Aorta (tissue), 5 donors: ENCODE data around the gene PHPT1. TPM values are rescaled to one million over a fixed set of nuclear protein-coding genes. Genes with fewer than 3 reads are reported as not detected.

Source experiments
- ATAC-seq: fragments of 200-7000 bp; cut with Tn5 transposase; one replicate; pipeline ENCODE4 v1.9.1; 2022; ENCODE audit warnings: moderate library complexity; ENCODE audit not compliant: low FRiP score
- DNase-seq, 2 donors: peaks; one replicate each; pipeline ENCODE4 v3.0.0-alpha.2; 2020
- H3K27ac ChIP-seq, 2 donors: one replicate each; pipeline ENCODE4 v1.5.1; 2013; ENCODE audit warnings: low read length in 2 of 2, mild to moderate bottlenecking in 2 of 2, moderate library complexity in 2 of 2, control low read depth in 1 of 2, inconsistent platforms in 1 of 2, low read depth in 1 of 2
- H3K27me3 ChIP-seq, 2 donors: one replicate each; pipeline ENCODE4 v1.6.1; 2013; ENCODE audit warnings: control low read depth in 1 of 2, low read length in 1 of 2, mild to moderate bottlenecking in 1 of 2, moderate library complexity in 1 of 2; ENCODE audit not compliant: insufficient read depth in 2 of 2, control insufficient read depth in 1 of 2
- H3K36me3 ChIP-seq, 2 donors: one replicate each; pipeline ENCODE4 v1.6.1; 2013; ENCODE audit warnings: control low read depth in 1 of 2, low read length in 1 of 2, mild to moderate bottlenecking in 1 of 2; ENCODE audit not compliant: insufficient read depth in 2 of 2, control insufficient read depth in 1 of 2
- H3K4me1 ChIP-seq, 2 donors: one replicate each; pipeline ENCODE4 v1.6.1; 2013; ENCODE audit warnings: low read length in 2 of 2, control low read depth in 1 of 2, mild to moderate bottlenecking in 1 of 2, moderate library complexity in 1 of 2; ENCODE audit not compliant: insufficient read depth in 2 of 2, control insufficient read depth in 1 of 2
- H3K4me3 ChIP-seq, 2 donors: one replicate each; pipeline ENCODE4 v1.5.1; 2013; ENCODE audit warnings: low read length in 2 of 2, control low read depth in 1 of 2, mild to moderate bottlenecking in 1 of 2
- H3K9me3 ChIP-seq: one replicate; pipeline ENCODE4 v1.6.1; 2013; ENCODE audit warnings: mild to moderate bottlenecking, low read length; ENCODE audit not compliant: control insufficient read depth
- WGBS, 2 donors: extraction: QIAGEN DNeasy Blood & Tissue Kit; methylation state at CpG; one replicate each; pipeline ENCODE4 v1.1.7; 2013; 5-methylcytosine and 5-hydroxymethylcytosine counted together
- intact Hi-C, 2 donors: fragments of 100-400 bp; cut with DNase I; formaldehyde crosslinking; loops; one replicate each; pipeline versions ENCODE4 v1.14.2 to v1.15.0; 2022
- microRNA-seq, 2 donors: library from miRNA; unstranded; fragments of <30 nt; microRNA quantifications; one replicate each; pipeline ENCODE4 v1.2.0, GENCODE V29; 2020
- polyA plus RNA-seq, 2 donors: library from polyadenylated mRNA; stranded (reverse); fragments of 200-250 nt; gene quantifications; one replicate each; pipeline ENCODE4 v1.2.3, GENCODE V29; 2013
- total RNA-seq, 2 donors: library from RNA; stranded (reverse); fragmentation: NEBNext Ultra II Directional; extraction: Animal tissue kit (Norgen Biotek cat#: 25700); gene quantifications; one replicate each; pipeline ENCODE4 v1.2.1, GENCODE V29; 2021
- donor health status: healthy with polysubstance abuse.
- donor health status: Bipolar disorder and iron deficiency.
- donor health status: DM: no; HTN: no; CAD: no.
- donor health status: DM: no; HTN: no; CAD: no.
- donor health status: DM: yes; HTN: yes; CAD: no.

PHPT1 gene
- total and polyA plus RNA-seq, 4 donors: 65.6 to 165 (median 106) TPM

GRCh38 chr9:136898483-136899100 lies 49.4 kb downstream of the PHPT1 start:
- H3K27me3 ChIP-seq: no peaks in the 10 kb centered on the region
- no peak overlapping the region for H3K4me3 ChIP-seq
- peaks cover 0 to 2% of the 10 kb centered on the region in 2 donors for H3K36me3 ChIP-seq
- no peaks in the 10 kb centered on the region for H3K9me3 ChIP-seq
- intact Hi-C loops: no loop called here
- no peak overlapping the region for H3K27ac ChIP-seq
- DNase-seq (no peak), ATAC-seq (no peak)
- H3K4me1 ChIP-seq: no peaks in the 10 kb centered on the region
- WGBS, 2 donors: 90 to 92% methylated on average over 21 of the region's 21 CpGs

GRCh38 chr9:136899196-136899595 lies 50.0 kb downstream of the PHPT1 start:
- H3K4me1 ChIP-seq: no peaks in the 10 kb centered on the region
- intact Hi-C loops: no loop called here
- H3K4me3 ChIP-seq: no peak overlapping the region
- H3K9me3 ChIP-seq: no peaks in the 10 kb centered on the region
- H3K27ac ChIP-seq: no peak overlapping the region
- H3K27me3 ChIP-seq: no peaks in the 10 kb centered on the region
- 21 to 43% methylated on average over 9 of the region's 9 CpGs for WGBS, 2 donors
- ATAC-seq: no peak
- H3K36me3 ChIP-seq: peaks cover 0 to 2% of the 10 kb centered on the region in 2 donors
- DNase-seq: no peak

GRCh38 chr9:136900556-136900955 lies 51.3 kb downstream of the PHPT1 start:
- Histone ChIP-seq H3K4me3 (no peak overlapping the region), H3K27me3 (no peaks in the 10 kb centered on the region), H3K4me1 (no peaks in the 10 kb centered on the region), H3K9me3 (no peaks in the 10 kb centered on the region), H3K36me3 (peaks cover 0 to 2% of the 10 kb centered on the region in 2 donors), H3K27ac (no peak overlapping the region)
- WGBS, 2 donors: 93 to 94% methylated on average over 10 of the region's 10 CpGs
- intact Hi-C loops: no loop called here
- no peak for DNase-seq
- ATAC-seq: no peak

Small RNAs within 50 kb of the gene (microRNA-seq; reads per million reads assigned to microRNA genes)
- 0 reads per million in 2 donors for gene MIR4292
- gene MIR4479: 0 reads per million in 2 donors

Other genes with a start within 250 kb of the PHPT1 start
- 100 to 1,000 TPM in 1 of 2 donors, 10 to 100 TPM in 1; 78.6 to 308 TPM for gene EGFL7, start 186.5 kb upstream of the PHPT1 start, total RNA-seq
- gene EGFL7, start 186.5 kb upstream of the PHPT1 start, polyA plus RNA-seq: 10 to 100 TPM; 13.1 to 32.0 TPM
- gene AGPAT2, start 162.0 kb upstream of the PHPT1 start, total RNA-seq: 10 to 100 TPM; 26.9 to 31.5 TPM
- 10 to 100 TPM; 49.5 to 64.9 TPM for gene AGPAT2, start 162.0 kb upstream of the PHPT1 start, polyA plus RNA-seq
- gene DIPK1B, start 136.8 kb upstream of the PHPT1 start, total RNA-seq: 10 to 100 TPM in 1 of 2 donors, 1 to 10 TPM in 1; 7.3 to 13.6 TPM
- 1 to 10 TPM; 1.1 to 4.8 TPM for gene DIPK1B, start 136.8 kb upstream of the PHPT1 start, polyA plus RNA-seq
- 10 to 100 TPM; 11.4 to 13.4 TPM for gene LCN10, start 106.5 kb upstream of the PHPT1 start, total RNA-seq
- gene LCN10, start 106.5 kb upstream of the PHPT1 start, polyA plus RNA-seq: 1 to 10 TPM in 1 of 2 donors, under 1 TPM in 1; 0.25 to 2.1 TPM
- gene LCN6, start 100.9 kb upstream of the PHPT1 start, total RNA-seq: 10 to 100 TPM; 17.4 to 24.2 TPM
- gene LCN6, start 100.9 kb upstream of the PHPT1 start, polyA plus RNA-seq: 1 to 10 TPM in 1 of 2 donors, not detected in 1; 2.5 TPM
- gene LCN8, start 91.2 kb upstream of the PHPT1 start, total RNA-seq: not detected
- under 1 TPM in 1 of 2 donors, not detected in 1; 0.10 TPM for gene LCN8, start 91.2 kb upstream of the PHPT1 start, polyA plus RNA-seq
- not detected for gene LCN15, start 84.9 kb upstream of the PHPT1 start, total RNA-seq
- under 1 TPM in 1 of 2 donors, not detected in 1; 0.88 TPM for gene LCN15, start 84.9 kb upstream of the PHPT1 start, polyA plus RNA-seq
- 10 to 100 TPM; 26.6 to 27.0 TPM for gene TMEM141, start 58.1 kb upstream of the PHPT1 start, total RNA-seq
- 10 to 100 TPM; 57.0 to 95.8 TPM for gene TMEM141, start 58.1 kb upstream of the PHPT1 start, polyA plus RNA-seq
- gene CCDC183, start 53.1 kb upstream of the PHPT1 start, total RNA-seq: under 1 TPM; 0.45 to 0.58 TPM
- gene CCDC183, start 53.1 kb upstream of the PHPT1 start, polyA plus RNA-seq: under 1 TPM; 0.46 to 0.50 TPM
- 10 to 100 TPM; 47.2 to 52.0 TPM for gene RABL6, start 41.5 kb upstream of the PHPT1 start, total RNA-seq
- 10 to 100 TPM; 31.3 to 76.1 TPM for gene RABL6, start 41.5 kb upstream of the PHPT1 start, polyA plus RNA-seq
- 1 to 10 TPM; 6.1 to 6.2 TPM for gene AJM1, start 6.9 kb upstream of the PHPT1 start, total RNA-seq
- 10 to 100 TPM in 1 of 2 donors, under 1 TPM in 1; 0.63 to 26.9 TPM for gene AJM1, start 6.9 kb upstream of the PHPT1 start, polyA plus RNA-seq
- 1 to 10 TPM; 2.4 to 5.0 TPM for gene MAMDC4, start 2.9 kb downstream of the PHPT1 start, total RNA-seq
- 10 to 100 TPM in 1 of 2 donors, 1 to 10 TPM in 1; 2.6 to 19.0 TPM for gene MAMDC4, start 2.9 kb downstream of the PHPT1 start, polyA plus RNA-seq
- gene EDF1, start 16.9 kb downstream of the PHPT1 start, total RNA-seq: 100 to 1,000 TPM; 193 to 223 TPM
- gene EDF1, start 16.9 kb downstream of the PHPT1 start, polyA plus RNA-seq: 100 to 1,000 TPM; 421 to 505 TPM
- 10 to 100 TPM in 1 of 2 donors, 1 to 10 TPM in 1; 9.1 to 22.1 TPM for gene TRAF2, start 37.1 kb downstream of the PHPT1 start, total RNA-seq
- gene TRAF2, start 37.1 kb downstream of the PHPT1 start, polyA plus RNA-seq: 10 to 100 TPM in 1 of 2 donors, 1 to 10 TPM in 1; 4.8 to 14.0 TPM
- 100 to 1,000 TPM in 1 of 2 donors, 10 to 100 TPM in 1; 92.5 to 107 TPM for gene FBXW5, start 95.3 kb downstream of the PHPT1 start, total RNA-seq
- gene FBXW5, start 95.3 kb downstream of the PHPT1 start, polyA plus RNA-seq: 100 to 1,000 TPM; 111 to 191 TPM
- gene C8G, start 95.8 kb downstream of the PHPT1 start, total RNA-seq: 1 to 10 TPM in 1 of 2 donors, under 1 TPM in 1; 0.90 to 1.1 TPM
- 1 to 10 TPM; 1.8 to 3.1 TPM for gene C8G, start 95.8 kb downstream of the PHPT1 start, polyA plus RNA-seq
- 1 to 10 TPM in 1 of 2 donors, under 1 TPM in 1; 0.71 to 1.6 TPM for gene LCN12, start 102.9 kb downstream of the PHPT1 start, total RNA-seq
- 1 to 10 TPM in 1 of 2 donors, not detected in 1; 3.3 TPM for gene LCN12, start 102.9 kb downstream of the PHPT1 start, polyA plus RNA-seq
- gene PTGDS, start 128.1 kb downstream of the PHPT1 start, total RNA-seq: 100 to 1,000 TPM; 128 to 145 TPM
- gene PTGDS, start 128.1 kb downstream of the PHPT1 start, polyA plus RNA-seq: 10 to 100 TPM; 12.2 to 13.9 TPM
- 1 to 10 TPM in 1 of 2 donors, under 1 TPM in 1; 0.36 to 1.1 TPM for gene LCNL1, start 133.6 kb downstream of the PHPT1 start, total RNA-seq
- gene LCNL1, start 133.6 kb downstream of the PHPT1 start, polyA plus RNA-seq: under 1 TPM in 1 of 2 donors, not detected in 1; 0.15 TPM
- gene PAXX, start 143.0 kb downstream of the PHPT1 start, total RNA-seq: 10 to 100 TPM; 27.8 to 42.0 TPM
- 100 to 1,000 TPM in 1 of 2 donors, 10 to 100 TPM in 1; 39.9 to 192 TPM for gene PAXX, start 143.0 kb downstream of the PHPT1 start, polyA plus RNA-seq
- gene CLIC3, start 147.2 kb downstream of the PHPT1 start, total RNA-seq: 1 to 10 TPM; 3.8 to 7.0 TPM
- gene CLIC3, start 147.2 kb downstream of the PHPT1 start, polyA plus RNA-seq: 1 to 10 TPM; 1.6 to 6.7 TPM
- 10 to 100 TPM; 27.3 to 60.0 TPM for gene ABCA2, start 178.8 kb downstream of the PHPT1 start, total RNA-seq
- gene ABCA2, start 178.8 kb downstream of the PHPT1 start, polyA plus RNA-seq: 10 to 100 TPM in 1 of 2 donors, 1 to 10 TPM in 1; 9.0 to 48.1 TPM
- under 1 TPM; 0.27 to 0.68 TPM for gene FUT7, start 182.7 kb downstream of the PHPT1 start, total RNA-seq
- not detected for gene FUT7, start 182.7 kb downstream of the PHPT1 start, polyA plus RNA-seq
- 100 to 1,000 TPM in 1 of 2 donors, 10 to 100 TPM in 1; 99.3 to 217 TPM for gene NPDC1, start 196.8 kb downstream of the PHPT1 start, total RNA-seq
- gene NPDC1, start 196.8 kb downstream of the PHPT1 start, polyA plus RNA-seq: 100 to 1,000 TPM in 1 of 2 donors, 10 to 100 TPM in 1; 26.5 to 190 TPM
- 1 to 10 TPM in 1 of 2 donors, under 1 TPM in 1; 0.16 to 1.7 TPM for gene ENTPD2, start 204.7 kb downstream of the PHPT1 start, total RNA-seq
- gene ENTPD2, start 204.7 kb downstream of the PHPT1 start, polyA plus RNA-seq: not detected
- under 1 TPM; 0.26 to 0.60 TPM for gene SAPCD2, start 221.1 kb downstream of the PHPT1 start, total RNA-seq
- gene SAPCD2, start 221.1 kb downstream of the PHPT1 start, polyA plus RNA-seq: under 1 TPM in 1 of 2 donors, not detected in 1; 0.50 TPM
- gene UAP1L1, start 228.1 kb downstream of the PHPT1 start, total RNA-seq: 10 to 100 TPM in 1 of 2 donors, 1 to 10 TPM in 1; 7.9 to 20.6 TPM
- gene UAP1L1, start 228.1 kb downstream of the PHPT1 start, polyA plus RNA-seq: 10 to 100 TPM in 1 of 2 donors, 1 to 10 TPM in 1; 4.1 to 13.2 TPM
- 10 to 100 TPM; 28.4 to 52.2 TPM for gene MAN1B1, start 237.6 kb downstream of the PHPT1 start, total RNA-seq
- 100 to 1,000 TPM in 1 of 2 donors, 10 to 100 TPM in 1; 21.2 to 104 TPM for gene MAN1B1, start 237.6 kb downstream of the PHPT1 start, polyA plus RNA-seq